ENCODE data around the gene FRG2C.
A peak's percentile ranks its signal among the peaks of the same experiment; 100 is the strongest.
"Not testable (repeated sequence)": the region's sequence is repeated elsewhere in the genome, so short reads cannot be mapped to it uniquely, and the experiment has no call there.

FRG2C gene

GRCh38 chr3:75623656-75624055 lies 40.5 kb upstream of the FRG2C start:
- H3K23ac ChIP-seq (ENCODE audit: low read depth, low read length, poor library complexity); H2BK5ac ChIP-seq (ENCODE audit: low read length); H3K4me3 ChIP-seq (ENCODE audit: low read length in 2 of 2); H3K4me1 ChIP-seq (ENCODE audit: control insufficient read depth in 2 of 2, insufficient read depth in 1 of 2, low read depth in 1 of 2, low read length in 2 of 2); H3K9ac ChIP-seq (ENCODE audit: low read depth, low read length, poor library complexity); DNase-seq (ENCODE audit: low spot score); H3K9me3 ChIP-seq (replicated peaks in 1 of 2; ENCODE audit: control insufficient read depth in 2 of 2, insufficient read depth in 1 of 2, low read depth in 1 of 2, low read length in 2 of 2); H3K4me2 ChIP-seq (ENCODE audit: insufficient read depth, low read length, poor library complexity, severe bottlenecking); H3K14ac ChIP-seq (ENCODE audit: low read length); H2AK5ac ChIP-seq (ENCODE audit: low read depth, low read length); H2BK120ac ChIP-seq (ENCODE audit: low read depth, low read length); H4K8ac ChIP-seq (ENCODE audit: low read depth, low read length); H3K27ac ChIP-seq (replicated peaks; ENCODE audit: low read length); H4K91ac ChIP-seq (ENCODE audit: low read depth, low read length, poor library complexity); H2AFZ ChIP-seq (ENCODE audit: low read length); H3K79me1 ChIP-seq (ENCODE audit: low read depth, low read length); H3K27me3 ChIP-seq (ENCODE audit: control insufficient read depth in 3 of 3, insufficient read depth in 3 of 3, low read depth in 1 of 3, low read length in 3 of 3); H3K4ac ChIP-seq (ENCODE audit: low read length); H3K36me3 ChIP-seq (replicated peaks in 1 of 2; ENCODE audit: control insufficient read depth in 2 of 2, insufficient read depth in 2 of 2, low read length in 2 of 2); H2BK12ac ChIP-seq (ENCODE audit: low read length); H2BK15ac ChIP-seq (ENCODE audit: low read length): not testable (repeated sequence)
- H3K18ac ChIP-seq (ENCODE audit: low read length), result peak overlapping the region; percentile 17
- no CpG with 5 or more reads among the region's 13 CpGs for WGBS, 2 donors (ENCODE audit: extremely low coverage in 2 of 2, insufficient read length in 2 of 2, insufficient replicate concordance in 1 of 2)

- H3K4me3 ChIP-seq (ENCODE audit: low read length in 2 of 2); H3K9ac ChIP-seq (ENCODE audit: low read depth, low read length, poor library complexity); H3K4me2 ChIP-seq (ENCODE audit: insufficient read depth, low read length, poor library complexity, severe bottlenecking); H2BK15ac ChIP-seq (ENCODE audit: low read length); H3K18ac ChIP-seq (ENCODE audit: low read length); H3K4ac ChIP-seq (ENCODE audit: low read length); H3K4me1 ChIP-seq (ENCODE audit: control insufficient read depth in 2 of 2, insufficient read depth in 1 of 2, low read depth in 1 of 2, low read length in 2 of 2); H2AK5ac ChIP-seq (ENCODE audit: low read depth, low read length); H2BK5ac ChIP-seq (ENCODE audit: low read length); H2AFZ ChIP-seq (ENCODE audit: low read length); H3K36me3 ChIP-seq (replicated peaks in 1 of 2; ENCODE audit: control insufficient read depth in 2 of 2, insufficient read depth in 2 of 2, low read length in 2 of 2); H3K14ac ChIP-seq (ENCODE audit: low read length); H4K8ac ChIP-seq (ENCODE audit: low read depth, low read length); H3K23ac ChIP-seq (ENCODE audit: low read depth, low read length, poor library complexity); H3K27me3 ChIP-seq (ENCODE audit: control insufficient read depth in 3 of 3, insufficient read depth in 3 of 3, low read depth in 1 of 3, low read length in 3 of 3); H2BK12ac ChIP-seq (ENCODE audit: low read length); H3K9me3 ChIP-seq (replicated peaks in 1 of 2; ENCODE audit: control insufficient read depth in 2 of 2, insufficient read depth in 1 of 2, low read depth in 1 of 2, low read length in 2 of 2); H3K79me1 ChIP-seq (ENCODE audit: low read depth, low read length); H3K27ac ChIP-seq (replicated peaks; ENCODE audit: low read length); H4K91ac ChIP-seq (ENCODE audit: low read depth, low read length, poor library complexity); DNase-seq (ENCODE audit: low spot score); H2BK120ac ChIP-seq (ENCODE audit: low read depth, low read length): not testable (repeated sequence)
- WGBS, 2 donors (ENCODE audit: extremely low coverage in 2 of 2, insufficient read length in 2 of 2, insufficient replicate concordance in 1 of 2), result no CpG with 5 or more reads among the region's 2 CpGs
These were observed 33.1 kb upstream of the FRG2C start for GRCh38 chr3:75630887-75631535.

GRCh38 chr3:75631541-75631940 lies 32.6 kb upstream of the FRG2C start:
- H3K27me3 ChIP-seq (ENCODE audit: control insufficient read depth in 3 of 3, insufficient read depth in 3 of 3, low read depth in 1 of 3, low read length in 3 of 3), result no peaks in the 10 kb centered on the region
- no peak overlapping the region for H2BK15ac ChIP-seq (ENCODE audit: low read length)
- H2AK5ac ChIP-seq (ENCODE audit: low read depth, low read length), result no peak overlapping the region
- H3K14ac ChIP-seq (ENCODE audit: low read length), result no peak overlapping the region
- no peak overlapping the region for H3K4me3 ChIP-seq (ENCODE audit: low read length in 2 of 2)
- WGBS, 2 donors (ENCODE audit: extremely low coverage in 2 of 2, insufficient read length in 2 of 2, insufficient replicate concordance in 1 of 2), result no CpG with 5 or more reads among the region's 4 CpGs
- H3K18ac ChIP-seq (ENCODE audit: low read length), result no peak overlapping the region
- H4K91ac ChIP-seq (ENCODE audit: low read depth, low read length, poor library complexity), result no peak overlapping the region
- no peak overlapping the region for H3K23ac ChIP-seq (ENCODE audit: low read depth, low read length, poor library complexity)
- no peak overlapping the region for H2BK120ac ChIP-seq (ENCODE audit: low read depth, low read length)
- H3K79me1 ChIP-seq (ENCODE audit: low read depth, low read length), result no peaks in the 10 kb centered on the region
- no peak overlapping the region for H3K4ac ChIP-seq (ENCODE audit: low read length)
- H4K8ac ChIP-seq (ENCODE audit: low read depth, low read length), result no peak overlapping the region
- H2BK5ac ChIP-seq (ENCODE audit: low read length), result no peak overlapping the region
- no peak overlapping the region for H2BK12ac ChIP-seq (ENCODE audit: low read length)
- DNase-seq (ENCODE audit: low spot score), result no peak
- H3K9ac ChIP-seq (ENCODE audit: low read depth, low read length, poor library complexity), result no peak overlapping the region
- no peak overlapping the region for H2AFZ ChIP-seq (ENCODE audit: low read length)
- no peak overlapping the region for H3K4me2 ChIP-seq (ENCODE audit: insufficient read depth, low read length, poor library complexity, severe bottlenecking)
- H3K9me3 ChIP-seq (replicated peaks in 1 of 2; ENCODE audit: control insufficient read depth in 2 of 2, insufficient read depth in 1 of 2, low read depth in 1 of 2, low read length in 2 of 2), result no peaks in the 10 kb centered on the region
- no peak overlapping the region for H3K27ac ChIP-seq (replicated peaks; ENCODE audit: low read length)
- no peaks in the 10 kb centered on the region for H3K36me3 ChIP-seq (replicated peaks in 1 of 2; ENCODE audit: control insufficient read depth in 2 of 2, insufficient read depth in 2 of 2, low read length in 2 of 2)
- H3K4me1 ChIP-seq (ENCODE audit: control insufficient read depth in 2 of 2, insufficient read depth in 1 of 2, low read depth in 1 of 2, low read length in 2 of 2), result no peaks in the 10 kb centered on the region

- not testable (repeated sequence) for H3K27me3 ChIP-seq (ENCODE audit: control insufficient read depth in 3 of 3, insufficient read depth in 3 of 3, low read depth in 1 of 3, low read length in 3 of 3); H2BK5ac ChIP-seq (ENCODE audit: low read length); H3K79me1 ChIP-seq (ENCODE audit: low read depth, low read length); H4K91ac ChIP-seq (ENCODE audit: low read depth, low read length, poor library complexity); H3K27ac ChIP-seq (replicated peaks; ENCODE audit: low read length); H3K4ac ChIP-seq (ENCODE audit: low read length); H3K9ac ChIP-seq (ENCODE audit: low read depth, low read length, poor library complexity); DNase-seq (ENCODE audit: low spot score); H2BK12ac ChIP-seq (ENCODE audit: low read length); H3K14ac ChIP-seq (ENCODE audit: low read length); H3K18ac ChIP-seq (ENCODE audit: low read length); H3K36me3 ChIP-seq (replicated peaks in 1 of 2; ENCODE audit: control insufficient read depth in 2 of 2, insufficient read depth in 2 of 2, low read length in 2 of 2); H2AK5ac ChIP-seq (ENCODE audit: low read depth, low read length); H3K4me2 ChIP-seq (ENCODE audit: insufficient read depth, low read length, poor library complexity, severe bottlenecking); H3K9me3 ChIP-seq (replicated peaks in 1 of 2; ENCODE audit: control insufficient read depth in 2 of 2, insufficient read depth in 1 of 2, low read depth in 1 of 2, low read length in 2 of 2); H2BK15ac ChIP-seq (ENCODE audit: low read length); H3K23ac ChIP-seq (ENCODE audit: low read depth, low read length, poor library complexity); H2BK120ac ChIP-seq (ENCODE audit: low read depth, low read length); H2AFZ ChIP-seq (ENCODE audit: low read length); H3K4me3 ChIP-seq (ENCODE audit: low read length in 2 of 2); H3K4me1 ChIP-seq (ENCODE audit: control insufficient read depth in 2 of 2, insufficient read depth in 1 of 2, low read depth in 1 of 2, low read length in 2 of 2)
- no CpG with 5 or more reads among the region's 10 CpGs for WGBS, 2 donors (ENCODE audit: extremely low coverage in 2 of 2, insufficient read length in 2 of 2, insufficient replicate concordance in 1 of 2)
- peak overlapping the region; percentile 65 for H4K8ac ChIP-seq (ENCODE audit: low read depth, low read length)
These were observed 25.2 kb upstream of the FRG2C start for GRCh38 chr3:75638947-75639346.

Measured in neuronal stem cell (in vitro differentiated cells).